ENCODE measurements around the gene IL16.

- TF ChIP-seq REST (IDR thresholded peaks at IDR 0.05; ENCODE audit: low read depth) = no peak
- no peak for TF ChIP-seq CTCF (IDR thresholded peaks at IDR 0.05 in 2 of 3, conservative IDR thresholded peaks at IDR 0.05 in 1 of 3; ENCODE audit: borderline replicate concordance in 1 of 3, insufficient read depth in 1 of 3, low read depth in 2 of 3, low read length in 2 of 3)
- TF ChIP-seq ZBTB33 (IDR thresholded peaks at IDR 0.05; ENCODE audit: extremely low read depth, insufficient replicate concordance, low read length) = no peak
Measured at GRCh38 chr15:81189583-81190283, 6.9 kb upstream of the IL16 start.

Data from HCT116 (cell line).